Heart left ventricle (tissue), 16 donors: ENCODE results near the gene ATL1. TPM values are rescaled to one million over a fixed set of nuclear protein-coding genes. Genes with fewer than 3 reads are reported as not detected.
"Not testable (repeated sequence)": the region's sequence is repeated elsewhere in the genome, so short reads cannot be mapped to it uniquely, and the experiment has no call there.

Source experiments
- ATAC-seq, 4 donors: fragments of 200-7000 bp; cut with Tn5 transposase; one replicate each; pipeline ENCODE4 v1.9.1; 2020 to 2022; ENCODE audit warnings: moderate library complexity in 4 of 4, mild to moderate bottlenecking in 3 of 4, moderate number of reproducible peaks in 1 of 4
- DNase-seq, 5 donors: peaks; one replicate each; pipeline ENCODE4 v3.0.0-alpha.2; 2020
- H3K27ac ChIP-seq, 12 donors: fragments of 200-600 bp; sonication (generic) in 4 of 12; one replicate each; pipeline versions ENCODE4 v1.5.0 to v1.8.0; 2016 to 2022; ENCODE audit warnings: mild to moderate bottlenecking in 2 of 12
- H3K27me3 ChIP-seq, 9 donors: fragments of 200-600 bp; sonication (generic) in 2 of 9; one replicate each; pipeline versions ENCODE4 v1.5.1 to v1.8.0; 2016 to 2022; ENCODE audit warnings: mild to moderate bottlenecking in 3 of 9
- H3K36me3 ChIP-seq, 9 donors: fragments of 200-600 bp; sonication (generic) in 2 of 9; one replicate each; pipeline versions ENCODE4 v1.5.0 to v1.8.0; 2018 to 2022; ENCODE audit warnings: mild to moderate bottlenecking in 2 of 9
- H3K4me1 ChIP-seq, 12 donors: fragments of 200-600 bp; sonication (generic) in 4 of 12; one replicate each; pipeline versions ENCODE4 v1.5.0 to v1.8.0; 2016 to 2022; ENCODE audit warnings: mild to moderate bottlenecking in 3 of 12
- H3K4me3 ChIP-seq, 12 donors: fragments of 200-600 bp; sonication (generic) in 4 of 12; one replicate each; pipeline versions ENCODE4 v1.5.0 to v1.8.0; 2017 to 2022; ENCODE audit warnings: mild to moderate bottlenecking in 9 of 12, moderate library complexity in 4 of 12
- H3K9me3 ChIP-seq, 12 donors: fragments of 200-600 bp; sonication (generic) in 4 of 12; one replicate each; pipeline versions ENCODE4 v1.5.0 to v1.8.0; 2016 to 2022; ENCODE audit warnings: mild to moderate bottlenecking in 1 of 12
- POLR2A ChIP-seq, 2 donors: fragments of 450-650 bp; IDR thresholded peaks; one replicate each; pipeline ENCODE4 v1.6.1; 2017; ENCODE audit warnings: antibody characterized with exemption in 2 of 2, mild to moderate bottlenecking in 2 of 2, moderate library complexity in 2 of 2
- WGBS, 4 donors: extraction: QIAGEN DNeasy Blood & Tissue Kit in 2 of 4; methylation state at CpG; one replicate each; pipeline versions ENCODE4 v1.1.5 to v1.1.7; 2013 to 2018; 5-methylcytosine and 5-hydroxymethylcytosine counted together
- intact Hi-C, 10 donors: fragments of 100-400 bp; cut with DNase I; formaldehyde crosslinking; loops; one replicate each; pipeline versions ENCODE4 v1.11.1 to v1.14.2; 2022
- polyA plus RNA-seq, 2 donors: library from polyadenylated mRNA; stranded (reverse); fragments of 200-250 nt; gene quantifications; one replicate each; pipeline ENCODE4 v1.2.3, GENCODE V29; 2013
- total RNA-seq, 9 donors: library from RNA; depleted of rRNA in 2 of 9; stranded (reverse); fragments of >200 nt in 2 of 9; fragmentation: NEBNext Ultra II Directional in 3 of 9; extraction: Animal tissue kit (Norgen Biotek cat#: 25700) in 3 of 9; gene quantifications; one replicate each; pipeline versions ENCODE4 v1.1.0 to v1.2.4, GENCODE V29; 2016 to 2023
- TF ChIP-seq, protein P1 (sequence below), 12 donors: fragments of 200-600 bp; sonication (generic) in 4 of 12; IDR thresholded peaks; one replicate each; pipeline versions ENCODE4 v1.5.0 to v1.8.0; 2018 to 2022; ENCODE audit warnings: antibody characterized with exemption in 12 of 12, mild to moderate bottlenecking in 5 of 12
- donor health status: ischemic (EF 13 %, LVEDD 7.1; RV severe dilation, severe dysfunction).
- donor health status: healthy with polysubstance abuse.
- donor health status: DM: no; HTN: yes; CAD: no.
- donor health status: DM: no; HTN: no; CAD: no.
- donor health status: ischemic (EF 25% LVEDD 6.9; RV normal size, moderate dysfunction).
- donor health status: ischemic (EF 25% LVEDD 5.7; RV mildly dilated, moderate dysfunction).
- donor health status: healthy.
- donor health status: DM: yes; HTN: yes; CAD: no.
- donor health status: ischemic (EF 35%, LVEDD 5.7; RV mildly dilated, moderate dysfunction).
- donor health status: nonischemic (EF 11% LVEDD 7.7; RV severe dilation, severe dysfunction).
- donor health status: DM: yes; HTN: yes; CAD: no.
- donor health status: PGD.
- donor health status: ischemic (EF 29% LVEDD 5.4; RV normal size, mild dysfunction).
- donor health status: nonischemic (EF 23%, LVEDD 6.1; RV moderate dilation, normal function).

ATL1 gene
- total and polyA plus RNA-seq, 11 donors = 0.28 to 3.1 (median 0.94) TPM

DNA sequence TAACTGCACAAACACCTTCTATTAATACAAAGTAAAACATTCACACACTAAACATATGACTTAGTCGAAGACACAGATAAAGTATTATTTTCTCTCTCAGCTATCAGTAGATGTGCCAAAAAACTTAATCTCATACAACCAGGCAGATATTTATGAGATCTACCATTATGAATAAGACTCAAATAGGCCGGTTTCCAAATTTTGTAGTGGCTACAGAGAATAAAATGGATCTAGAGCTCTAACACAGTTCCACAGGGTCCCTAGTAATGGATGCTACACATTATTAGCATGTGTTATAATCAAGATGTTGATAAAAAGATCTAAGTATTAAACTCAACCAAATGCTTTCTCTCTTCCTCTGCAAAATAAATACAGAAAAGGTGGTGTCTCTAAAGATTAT, 97.8 kb downstream of the ATL1 start:
- peaks cover 0 to 18% (median 0%) of the 10 kb centered on the region in 9 donors for H3K36me3 ChIP-seq
- H3K27me3 ChIP-seq = no peaks in the 10 kb centered on the region
- DNase-seq (no peak), ATAC-seq (no peak)
- peak overlapping the region; percentile 8 to 78 (median 63) for H3K27ac ChIP-seq
- H3K4me3 ChIP-seq = peak overlapping the region in 9 of 12 donors; percentile 1 to 24 (median 14)
- intact Hi-C loops = no loop called here
- H3K9me3 ChIP-seq = no peaks in the 10 kb centered on the region
- TF ChIP-seq, protein P1, sequence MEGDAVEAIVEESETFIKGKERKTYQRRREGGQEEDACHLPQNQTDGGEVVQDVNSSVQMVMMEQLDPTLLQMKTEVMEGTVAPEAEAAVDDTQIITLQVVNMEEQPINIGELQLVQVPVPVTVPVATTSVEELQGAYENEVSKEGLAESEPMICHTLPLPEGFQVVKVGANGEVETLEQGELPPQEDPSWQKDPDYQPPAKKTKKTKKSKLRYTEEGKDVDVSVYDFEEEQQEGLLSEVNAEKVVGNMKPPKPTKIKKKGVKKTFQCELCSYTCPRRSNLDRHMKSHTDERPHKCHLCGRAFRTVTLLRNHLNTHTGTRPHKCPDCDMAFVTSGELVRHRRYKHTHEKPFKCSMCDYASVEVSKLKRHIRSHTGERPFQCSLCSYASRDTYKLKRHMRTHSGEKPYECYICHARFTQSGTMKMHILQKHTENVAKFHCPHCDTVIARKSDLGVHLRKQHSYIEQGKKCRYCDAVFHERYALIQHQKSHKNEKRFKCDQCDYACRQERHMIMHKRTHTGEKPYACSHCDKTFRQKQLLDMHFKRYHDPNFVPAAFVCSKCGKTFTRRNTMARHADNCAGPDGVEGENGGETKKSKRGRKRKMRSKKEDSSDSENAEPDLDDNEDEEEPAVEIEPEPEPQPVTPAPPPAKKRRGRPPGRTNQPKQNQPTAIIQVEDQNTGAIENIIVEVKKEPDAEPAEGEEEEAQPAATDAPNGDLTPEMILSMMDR (IDR thresholded peaks at IDR 0.05) = no peak
- TF ChIP-seq POLR2A (IDR thresholded peaks at IDR 0.05) = no peak
- WGBS, 4 donors = 15 to 27% (median 17%) methylated on average over 2 of the region's 2 CpGs
- peaks cover 7 to 73% (median 33%) of the 10 kb centered on the region in 12 donors for H3K4me1 ChIP-seq

DNA sequence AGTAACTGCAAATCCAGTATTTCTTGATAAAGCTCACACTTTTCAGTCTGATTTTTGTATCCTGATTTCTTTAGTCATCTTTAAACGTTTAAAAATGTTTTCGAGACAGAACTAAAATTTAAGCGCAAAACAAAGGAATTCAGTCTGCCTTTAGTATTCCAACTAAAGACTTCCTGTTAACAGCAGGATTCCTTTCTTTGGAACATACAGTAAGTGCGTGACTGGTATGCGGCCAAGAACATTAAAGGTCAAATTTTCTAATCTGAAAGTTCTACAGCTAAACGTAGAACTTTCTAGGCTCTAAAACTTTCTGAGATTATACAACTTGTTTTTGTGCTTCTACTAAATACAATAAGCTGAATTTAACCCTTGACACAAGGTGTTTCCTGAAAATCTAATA, 98.3 kb downstream of the ATL1 start:
- Histone ChIP-seq H3K9me3 (no peaks in the 10 kb centered on the region), H3K27me3 (no peaks in the 10 kb centered on the region), H3K4me1 (peaks cover 7 to 77% (median 34%) of the 10 kb centered on the region in 12 donors), H3K4me3 (peak overlapping the region in 9 of 12 donors; percentile 1 to 24 (median 14)), H3K27ac (peak overlapping the region; percentile 8 to 78 (median 63)), H3K36me3 (peaks cover 0 to 18% (median 0%) of the 10 kb centered on the region in 9 donors)
- WGBS, 4 donors = 15 to 26% (median 21%) methylated on average over 6 of the region's 6 CpGs
- peak; percentile 58 to 72 (median 62) for ATAC-seq
- intact Hi-C loops = no loop called here
- no peak for DNase-seq
- TF ChIP-seq, protein P1 (IDR thresholded peaks at IDR 0.05) = no peak
- TF ChIP-seq POLR2A (IDR thresholded peaks at IDR 0.05) = no peak

DNA sequence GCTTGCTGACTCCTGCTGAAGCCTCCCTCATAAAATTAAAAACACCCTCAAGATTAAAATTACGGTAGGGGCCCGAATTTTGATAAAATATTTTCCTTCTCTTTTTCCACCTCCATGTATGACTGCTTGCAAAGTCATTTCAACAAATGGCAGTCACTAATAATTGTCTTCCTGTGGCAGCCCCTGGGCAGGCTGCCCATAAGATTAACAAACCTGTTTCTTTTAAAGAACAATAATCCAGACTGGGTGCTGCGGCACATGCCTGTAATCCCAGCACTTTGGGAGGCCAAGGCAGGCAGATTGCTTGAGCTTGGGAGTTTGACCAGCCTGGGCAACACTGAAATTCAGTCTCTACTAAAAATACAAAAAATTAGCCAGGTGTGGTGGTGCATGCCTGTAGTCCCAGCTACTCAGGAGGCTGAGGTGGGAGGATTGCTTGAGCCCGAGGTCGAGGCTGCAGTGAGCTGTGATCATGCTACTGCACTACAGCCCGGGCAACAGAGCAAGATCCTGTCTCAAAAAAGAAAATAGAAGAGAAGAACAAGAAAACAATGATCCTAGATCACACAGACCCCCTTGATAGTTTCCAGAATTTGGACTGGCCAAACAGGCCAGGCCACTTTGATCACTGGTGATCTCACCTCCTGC, 99.5 kb downstream of the ATL1 start:
- Histone ChIP-seq H3K9me3 (no peaks in the 10 kb centered on the region), H3K27ac (peak overlapping the region in 9 of 12 donors; percentile 7 to 78 (median 51)), H3K4me3 (no peak overlapping the region), H3K4me1 (peaks cover 7 to 82% (median 37%) of the 10 kb centered on the region in 12 donors), H3K27me3 (no peaks in the 10 kb centered on the region), H3K36me3 (peaks cover 0 to 27% (median 10%) of the 10 kb centered on the region in 9 donors)
- WGBS, 4 donors = 67 to 72% (median 70%) methylated on average over 6 of the region's 6 CpGs
- intact Hi-C loops = no loop called here
- DNase-seq (peak in 3 of 5 donors; percentile 31 to 39 (median 34)), ATAC-seq (peak in 2 of 4 donors; percentile 34 to 74)
- no peak for TF ChIP-seq POLR2A (IDR thresholded peaks at IDR 0.05)
- TF ChIP-seq, protein P1 (IDR thresholded peaks at IDR 0.05) = no peak

DNA sequence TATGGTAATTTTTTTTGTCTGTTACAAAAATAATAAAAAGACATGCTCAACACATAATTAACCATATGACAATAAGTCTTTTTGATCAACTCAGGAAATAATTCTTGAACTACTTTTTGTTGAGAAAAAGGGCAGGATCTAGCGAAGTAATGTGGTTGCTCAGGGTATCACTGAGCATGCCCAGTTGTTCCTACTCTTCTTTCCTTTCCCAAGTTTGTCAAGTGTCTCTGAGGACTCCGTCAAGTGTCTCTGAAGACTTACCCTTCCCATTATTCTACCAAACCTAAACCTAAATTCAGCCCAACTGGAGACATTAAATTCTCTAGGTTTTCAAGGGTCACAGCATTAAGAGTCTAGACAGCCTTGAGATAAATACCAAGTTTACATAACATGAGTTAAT, 104.6 kb downstream of the ATL1 start:
- DNase-seq, H3K4me3 ChIP-seq, H3K27me3 ChIP-seq, intact Hi-C loops, H3K9me3 ChIP-seq, H3K27ac ChIP-seq, ATAC-seq: not testable (repeated sequence)
- Histone ChIP-seq H3K36me3 (peaks cover 0 to 32% (median 13%) of the 10 kb centered on the region in 9 donors), H3K4me1 (peaks cover 0 to 62% (median 28%) of the 10 kb centered on the region in 12 donors)
- WGBS, 4 donors = 89 to 98% (median 97%) methylated on average over 2 of the region's 2 CpGs

DNA sequence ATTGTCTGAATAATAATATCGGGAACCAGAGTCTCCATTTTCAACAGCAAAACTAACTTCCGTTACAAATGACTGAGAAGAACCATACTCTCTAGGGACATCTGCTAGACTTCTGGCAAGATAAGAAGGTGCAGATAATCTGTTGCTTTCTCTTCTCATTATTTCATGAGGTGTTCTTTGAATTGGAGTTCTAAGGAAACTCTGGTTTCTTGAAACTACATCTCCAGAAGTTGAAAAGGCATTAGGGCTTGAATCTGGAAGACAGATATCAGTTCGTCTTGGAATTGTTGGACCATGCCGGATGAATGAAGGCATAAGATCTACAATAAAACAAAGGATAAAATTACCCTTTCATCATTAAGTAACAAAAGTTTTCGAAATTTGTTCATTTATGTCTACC, 105.4 kb downstream of the ATL1 start:
- intact Hi-C loops, H3K27me3 ChIP-seq, H3K9me3 ChIP-seq, DNase-seq, ATAC-seq, H3K27ac ChIP-seq: not testable (repeated sequence)
- 52 to 61% (median 56%) methylated on average over 5 of the region's 5 CpGs for WGBS, 4 donors
- Histone ChIP-seq H3K36me3 (peaks cover 0 to 31% (median 13%) of the 10 kb centered on the region in 9 donors), H3K4me1 (peaks cover 0 to 54% (median 22%) of the 10 kb centered on the region in 12 donors), H3K4me3 (peak overlapping the region in 5 of 12 donors; percentile 89 to 97 (median 95))
